Measurements from ENCODE around the gene ECE2.
A peak's percentile ranks its signal among the peaks of the same experiment; 100 is the strongest.

ECE2 gene

DNA sequence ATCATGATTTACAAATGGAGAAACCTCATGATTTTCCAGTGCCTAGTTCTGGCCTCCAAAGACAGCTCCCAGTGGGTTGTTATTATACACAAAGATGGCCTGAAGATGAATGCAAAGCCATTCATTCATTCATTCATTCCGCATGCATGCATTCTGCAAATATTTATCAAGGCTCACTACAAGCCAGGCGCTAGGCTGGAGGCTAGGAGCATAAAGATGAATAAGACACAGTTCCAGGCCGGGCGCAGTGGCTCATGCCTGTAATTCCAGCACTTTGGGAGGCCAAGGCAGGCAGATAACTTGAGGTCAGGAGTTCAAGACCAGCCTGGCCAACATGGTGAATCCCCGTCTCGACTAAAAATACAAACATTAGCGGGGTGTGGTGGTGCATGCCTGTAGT, 20.8 kb downstream of the ECE2 start:
- H3K4me2 ChIP-seq (ENCODE audit: low read length), result no peak overlapping the region
- no peak overlapping the region for H3K4me3 ChIP-seq (ENCODE audit: low read length)
- no peak for TF ChIP-seq CTCF (IDR thresholded peaks at IDR 0.05; ENCODE audit: low read depth, low read length, poor library complexity, severe bottlenecking)
- no peak for TF ChIP-seq EZH2phosphoT487 (IDR thresholded peaks at IDR 0.05; ENCODE audit: borderline replicate concordance, low read length)
- H3K9me3 ChIP-seq (ENCODE audit: control insufficient read depth, insufficient read depth, low read length), result no peaks in the 10 kb centered on the region
- H3K79me2 ChIP-seq (ENCODE audit: control insufficient read depth, low read length), result peaks cover 25% of the 10 kb centered on the region
- H3K27ac ChIP-seq (ENCODE audit: low read depth, low read length), result no peak overlapping the region
- no peaks in the 10 kb centered on the region for H3K9me2 ChIP-seq (replicated peaks; ENCODE audit: control insufficient read depth, low read length)
- H3F3A ChIP-seq (ENCODE audit: control insufficient read depth, insufficient read depth), result peaks cover 3% of the 10 kb centered on the region; the same call in 1 of the 2 replicates
- peaks cover 9% of the 10 kb centered on the region; the same call in 1 of the 2 replicates for H4K20me1 ChIP-seq (ENCODE audit: control insufficient read depth, insufficient read depth, low read depth, low read length)
- H3K27me3 ChIP-seq (ENCODE audit: control insufficient read depth, low read length), result peaks cover 10% of the 10 kb centered on the region; the same call in 1 of the 2 replicates
- peaks cover 16% of the 10 kb centered on the region for H3K4me1 ChIP-seq (ENCODE audit: control insufficient read depth, low read length)
- H3K36me3 ChIP-seq (ENCODE audit: control insufficient read depth, low read length), result peaks cover 24% of the 10 kb centered on the region

GRCh38 chr3:184298759-184299487, 23.1 kb downstream of the ECE2 start, which contains the start of gene PSMD2:
Gene PSMD2 (plus strand): TSS chr3:184299241. CDS start chr3:184299267, 26 bp downstream.
- Histone ChIP-seq H3K9me2 (replicated peaks; ENCODE audit: control insufficient read depth, low read length) (no peaks in the 10 kb centered on the region), H3K9me3 (ENCODE audit: control insufficient read depth, insufficient read depth, low read length) (no peaks in the 10 kb centered on the region), H3K27ac (ENCODE audit: low read depth, low read length) (peak within 1 kb of the TSS; percentile 16; the same call in 1 of the 2 replicates), H3K27me3 (ENCODE audit: control insufficient read depth, low read length) (0 out of 2 replicates have a peak, but pooled peaks cover 4% of the 10 kb centered on the region), H3K4me2 (ENCODE audit: low read length) (peak within 1 kb of the TSS; percentile 73), H3K4me1 (ENCODE audit: control insufficient read depth, low read length) (peaks cover 16% of the 10 kb centered on the region), H4K20me1 (ENCODE audit: control insufficient read depth, insufficient read depth, low read depth, low read length) (peaks cover 9% of the 10 kb centered on the region; the same call in 1 of the 2 replicates), H3F3A (ENCODE audit: control insufficient read depth, insufficient read depth) (peaks cover 3% of the 10 kb centered on the region; the same call in 1 of the 2 replicates), H3K36me3 (ENCODE audit: control insufficient read depth, low read length) (peaks cover 47% of the 10 kb centered on the region), H3K79me2 (ENCODE audit: control insufficient read depth, low read length) (peaks cover 33% of the 10 kb centered on the region), H3K4me3 (ENCODE audit: low read length) (peak within 1 kb of the TSS; percentile 82)
- no peak for TF ChIP-seq EZH2phosphoT487 (IDR thresholded peaks at IDR 0.05; ENCODE audit: borderline replicate concordance, low read length)
- TF ChIP-seq CTCF (IDR thresholded peaks at IDR 0.05; ENCODE audit: low read depth, low read length, poor library complexity, severe bottlenecking), result no peak

DNA sequence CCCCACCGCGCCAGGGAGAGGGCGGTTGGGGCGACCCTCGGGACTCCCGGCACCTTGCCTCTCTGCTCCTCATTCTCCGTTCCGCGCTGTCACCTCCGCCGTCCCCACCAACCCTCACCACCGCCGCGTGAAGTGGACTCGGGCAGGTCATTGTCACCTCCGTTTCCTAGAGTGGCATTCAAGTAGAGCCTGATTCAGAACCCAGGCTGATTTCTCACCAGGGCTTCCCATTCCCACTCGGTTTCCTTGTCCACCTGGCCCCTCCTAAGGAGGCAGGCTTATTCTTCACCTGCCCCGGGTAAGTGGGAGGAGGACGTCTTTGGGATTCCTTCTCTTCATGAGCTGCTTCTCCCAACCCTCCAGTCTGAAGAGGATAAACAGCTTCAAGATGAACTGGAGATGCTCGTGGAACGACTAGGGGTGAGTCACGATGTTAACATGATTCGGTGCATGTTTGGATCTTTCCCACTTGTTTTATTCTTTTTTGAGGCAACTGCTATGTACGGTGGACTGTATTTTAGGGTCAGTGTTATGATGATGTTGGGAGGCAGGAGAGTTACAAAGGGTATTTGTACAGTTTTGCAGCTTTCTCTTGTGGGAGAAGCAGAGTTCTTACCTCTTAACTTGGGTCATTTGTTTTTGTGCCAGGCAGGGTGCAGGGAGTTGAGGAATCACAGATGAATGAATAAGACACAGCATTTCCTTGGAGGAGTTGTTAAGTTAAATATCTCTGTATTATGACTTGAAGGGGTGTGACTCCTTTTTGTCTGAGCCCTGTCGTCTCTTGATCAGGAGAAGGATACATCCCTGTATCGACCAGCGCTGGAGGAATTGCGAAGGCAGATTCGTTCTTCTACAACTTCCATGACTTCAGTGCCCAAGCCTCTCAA, 23.9 kb downstream of the ECE2 start:
- no peaks in the 10 kb centered on the region for H3K9me3 ChIP-seq (ENCODE audit: control insufficient read depth, insufficient read depth, low read length)
- H3K4me3 ChIP-seq (ENCODE audit: low read length), result peak overlapping the region; percentile 82
- no peak overlapping the region for H3K27ac ChIP-seq (ENCODE audit: low read depth, low read length)
- peaks cover 3% of the 10 kb centered on the region; the same call in 1 of the 2 replicates for H3F3A ChIP-seq (ENCODE audit: control insufficient read depth, insufficient read depth)
- peak overlapping the region; percentile 67 for H3K4me2 ChIP-seq (ENCODE audit: low read length)
- peaks cover 9% of the 10 kb centered on the region; the same call in 1 of the 2 replicates for H4K20me1 ChIP-seq (ENCODE audit: control insufficient read depth, insufficient read depth, low read depth, low read length)
- H3K9me2 ChIP-seq (replicated peaks; ENCODE audit: control insufficient read depth, low read length), result no peaks in the 10 kb centered on the region
- peaks cover 55% of the 10 kb centered on the region for H3K36me3 ChIP-seq (ENCODE audit: control insufficient read depth, low read length)
- TF ChIP-seq CTCF (IDR thresholded peaks at IDR 0.05; ENCODE audit: low read depth, low read length, poor library complexity, severe bottlenecking), result no peak
- TF ChIP-seq EZH2phosphoT487 (IDR thresholded peaks at IDR 0.05; ENCODE audit: borderline replicate concordance, low read length), result no peak
- peaks cover 33% of the 10 kb centered on the region for H3K79me2 ChIP-seq (ENCODE audit: control insufficient read depth, low read length)
- 0 out of 2 replicates have a peak, but pooled peaks cover 4% of the 10 kb centered on the region for H3K27me3 ChIP-seq (ENCODE audit: control insufficient read depth, low read length)
- H3K4me1 ChIP-seq (ENCODE audit: control insufficient read depth, low read length), result peaks cover 16% of the 10 kb centered on the region

Data from DOHH2 (cell line).